ENCODE results near the gene CELF2.
A peak's percentile ranks its signal among the peaks of the same experiment; 100 is the strongest.

The CELF2 gene

DNA sequence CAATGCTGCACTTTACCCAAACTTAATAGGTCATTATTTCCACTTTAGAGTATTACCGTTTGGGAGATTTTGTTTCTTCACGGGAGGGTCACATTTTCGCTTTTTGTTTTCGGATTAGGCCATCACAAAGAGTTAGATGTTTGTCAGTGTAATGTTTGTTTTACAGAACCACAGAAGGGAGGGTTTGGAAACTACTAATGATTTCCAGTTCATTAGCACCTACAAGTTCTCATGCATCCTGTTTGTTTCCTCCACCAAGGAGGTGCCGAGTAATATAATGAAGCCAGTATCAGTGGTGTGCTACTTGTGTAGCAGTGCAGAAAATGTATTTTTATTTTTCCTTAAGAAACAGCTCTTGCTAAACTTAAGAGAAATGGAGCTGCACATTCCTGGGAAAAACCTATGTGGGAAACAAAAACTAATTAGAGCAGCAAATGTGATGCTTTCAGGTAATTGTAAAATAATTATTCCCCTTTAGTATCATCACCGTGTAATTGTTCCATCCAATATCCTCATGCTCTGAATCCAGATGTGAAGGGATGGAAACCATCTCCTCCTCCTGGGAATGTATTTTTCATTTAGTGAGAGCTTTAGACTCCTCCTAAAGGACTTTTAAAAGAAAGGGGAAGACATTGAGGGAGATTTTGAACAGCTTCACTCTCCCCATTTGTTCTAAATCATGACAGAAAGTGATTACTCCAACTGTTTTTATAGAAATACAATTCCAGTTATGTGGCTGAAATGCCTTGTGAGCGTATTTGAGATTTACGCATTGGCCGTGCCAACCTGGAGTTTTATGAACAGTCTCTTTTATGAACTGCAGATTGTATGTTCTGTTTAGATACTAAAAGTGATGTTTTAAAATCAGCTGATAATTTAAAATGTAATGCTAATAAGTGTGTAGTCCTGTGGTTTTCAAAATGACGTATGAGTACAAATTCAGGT is 5.6 kb downstream of the CELF2 start:
- no peak overlapping the region for H3K27ac ChIP-seq
- TF ChIP-seq, protein P1, sequence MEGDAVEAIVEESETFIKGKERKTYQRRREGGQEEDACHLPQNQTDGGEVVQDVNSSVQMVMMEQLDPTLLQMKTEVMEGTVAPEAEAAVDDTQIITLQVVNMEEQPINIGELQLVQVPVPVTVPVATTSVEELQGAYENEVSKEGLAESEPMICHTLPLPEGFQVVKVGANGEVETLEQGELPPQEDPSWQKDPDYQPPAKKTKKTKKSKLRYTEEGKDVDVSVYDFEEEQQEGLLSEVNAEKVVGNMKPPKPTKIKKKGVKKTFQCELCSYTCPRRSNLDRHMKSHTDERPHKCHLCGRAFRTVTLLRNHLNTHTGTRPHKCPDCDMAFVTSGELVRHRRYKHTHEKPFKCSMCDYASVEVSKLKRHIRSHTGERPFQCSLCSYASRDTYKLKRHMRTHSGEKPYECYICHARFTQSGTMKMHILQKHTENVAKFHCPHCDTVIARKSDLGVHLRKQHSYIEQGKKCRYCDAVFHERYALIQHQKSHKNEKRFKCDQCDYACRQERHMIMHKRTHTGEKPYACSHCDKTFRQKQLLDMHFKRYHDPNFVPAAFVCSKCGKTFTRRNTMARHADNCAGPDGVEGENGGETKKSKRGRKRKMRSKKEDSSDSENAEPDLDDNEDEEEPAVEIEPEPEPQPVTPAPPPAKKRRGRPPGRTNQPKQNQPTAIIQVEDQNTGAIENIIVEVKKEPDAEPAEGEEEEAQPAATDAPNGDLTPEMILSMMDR (conservative IDR thresholded peaks at IDR 0.05), result no peak
- no peak for TF ChIP-seq ZFX (IDR thresholded peaks at IDR 0.05)

DNA sequence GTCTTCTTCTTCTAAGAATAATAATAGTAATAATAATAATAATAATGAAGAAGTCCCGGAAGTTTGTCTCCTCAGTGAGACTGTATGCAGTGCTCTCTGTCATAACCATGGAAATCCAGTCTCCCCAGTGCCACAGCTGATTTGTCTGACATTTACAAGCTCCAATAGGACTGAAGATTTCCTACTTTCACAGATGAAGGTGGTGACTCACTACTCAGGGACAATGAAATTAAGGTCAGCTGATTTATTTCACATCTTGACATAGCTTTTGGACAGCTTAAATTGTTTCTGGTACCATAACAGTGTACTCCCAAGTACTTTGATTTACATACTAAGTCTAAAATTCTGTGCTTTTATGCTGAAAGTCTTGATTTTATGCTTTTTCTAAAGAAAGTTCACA is 6.9 kb downstream of the CELF2 start:
- TF ChIP-seq ZFX (IDR thresholded peaks at IDR 0.05), result no peak

DNA sequence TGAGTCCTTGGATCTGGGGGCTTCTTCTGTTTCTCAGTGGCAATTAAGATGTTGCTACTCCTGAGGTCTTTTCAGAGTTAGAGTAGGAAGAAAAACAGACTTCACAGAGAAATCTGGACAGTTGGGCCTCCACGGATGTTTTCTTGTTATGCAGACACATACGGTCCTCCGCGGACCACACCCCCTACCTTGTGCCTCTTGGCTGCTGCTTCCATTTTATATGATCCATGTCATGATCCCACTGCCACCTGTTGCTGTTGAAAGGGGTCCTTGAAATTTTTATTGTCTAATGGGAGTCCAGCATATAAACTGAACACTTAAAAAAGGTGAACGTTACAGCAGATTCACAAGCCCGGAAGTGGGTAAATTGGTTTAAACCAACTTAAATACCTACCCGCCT is 8.3 kb downstream of the CELF2 start:
- TF ChIP-seq, protein P1 (conservative IDR thresholded peaks at IDR 0.05), result no peak
- no peak for TF ChIP-seq ZFX (IDR thresholded peaks at IDR 0.05)
- no peak overlapping the region for H3K27ac ChIP-seq

More for the DNA sequence above, 6.9 kb downstream of the CELF2 start:
- H3K27ac ChIP-seq, result no peak overlapping the region

DNA sequence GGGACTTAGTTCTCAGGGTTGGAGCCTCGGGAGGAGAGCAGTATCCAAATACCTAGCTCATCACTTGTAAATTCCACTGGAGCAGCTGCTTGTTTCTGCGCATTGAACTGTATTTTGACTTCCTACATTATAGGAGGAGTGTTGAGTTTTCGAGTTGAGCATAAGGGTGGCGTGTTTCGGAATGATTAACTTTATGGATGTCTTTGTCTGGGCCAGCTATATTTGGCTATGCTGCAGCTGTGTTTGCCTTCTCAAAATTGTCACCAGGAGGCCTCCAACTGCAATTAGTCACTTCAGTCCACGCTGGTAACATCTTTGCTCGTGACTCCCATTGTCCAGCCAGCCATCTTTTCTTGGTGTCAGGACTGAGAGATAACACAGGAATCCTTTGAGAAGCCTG is 9.1 kb downstream of the CELF2 start:
- no peak overlapping the region for H3K27ac ChIP-seq
- TF ChIP-seq ZFX (IDR thresholded peaks at IDR 0.05), result no peak
- TF ChIP-seq, protein P1 (conservative IDR thresholded peaks at IDR 0.05), result no peak

GRCh38 chr10:11034762-11035161 is 17.1 kb downstream of the CELF2 start:
- no peak for TF ChIP-seq ZFX (IDR thresholded peaks at IDR 0.05)
- TF ChIP-seq, protein P1 (conservative IDR thresholded peaks at IDR 0.05), result no peak
- no peak overlapping the region for H3K27ac ChIP-seq

DNA sequence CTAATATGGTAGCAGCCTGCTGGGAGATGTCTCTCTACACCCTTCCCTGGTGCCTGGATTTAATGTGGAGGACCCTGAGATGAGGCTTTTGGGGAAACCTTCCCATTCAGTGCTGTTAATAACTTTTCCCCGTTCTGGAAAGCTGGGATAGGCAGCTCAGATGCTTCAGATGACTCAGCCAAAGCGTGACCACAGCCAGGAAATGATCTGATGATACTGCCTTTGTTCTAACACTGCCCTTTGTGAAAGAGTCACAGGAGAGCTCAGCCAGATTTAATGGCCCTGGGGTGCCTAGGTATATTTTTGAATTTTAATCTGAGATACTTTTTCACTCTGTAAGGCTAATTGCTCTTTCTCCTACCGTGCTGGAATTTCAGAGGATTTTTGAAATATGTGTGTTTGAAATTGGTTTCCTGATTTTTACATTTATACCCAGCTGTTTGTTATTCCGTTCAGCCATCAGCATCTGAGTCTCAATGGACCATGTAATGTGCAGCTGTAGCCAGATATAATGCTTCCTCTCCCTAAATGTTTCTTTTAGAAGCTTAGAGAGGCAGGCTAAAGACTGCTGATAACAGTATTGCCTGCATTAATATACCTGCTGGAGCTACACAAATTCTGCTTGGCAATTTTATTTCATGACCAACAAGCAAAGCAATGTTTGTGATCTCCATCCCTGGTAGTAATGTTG is 17.8 kb downstream of the CELF2 start:
- no peak overlapping the region for H3K27ac ChIP-seq
- no peak for TF ChIP-seq ZFX (IDR thresholded peaks at IDR 0.05)
- TF ChIP-seq, protein P1 (conservative IDR thresholded peaks at IDR 0.05), result no peak

- H3K27ac ChIP-seq, result no peak overlapping the region
- TF ChIP-seq ZFX (IDR thresholded peaks at IDR 0.05), result no peak
- TF ChIP-seq, protein P1 (conservative IDR thresholded peaks at IDR 0.05), result peak; percentile 82
Measured at GRCh38 chr10:11036424-11037011, 18.8 kb downstream of the CELF2 start.
